Mucosa of rectum (tissue), 2 donors: Measurements from ENCODE around the gene SLC35E4.

Experiments used
- H3K27ac ChIP-seq, 2 donors: one replicate each; pipeline ENCODE4 v1.7.0; 2013; ENCODE audit warnings: inconsistent platforms in 2 of 2, low read depth in 2 of 2, low read length in 2 of 2
- H3K27me3 ChIP-seq, 2 donors: one replicate each; pipeline ENCODE4 v1.7.0; 2013; ENCODE audit warnings: low read length in 2 of 2; ENCODE audit not compliant: control insufficient read depth in 2 of 2, insufficient read depth in 2 of 2
- H3K36me3 ChIP-seq, 2 donors: one replicate each; pipeline ENCODE4 v1.7.0; 2013; ENCODE audit warnings: low read length in 2 of 2; ENCODE audit not compliant: control insufficient read depth in 2 of 2, insufficient read depth in 2 of 2
- H3K4me1 ChIP-seq, 2 donors: one replicate each; pipeline ENCODE4 v1.7.0; 2013; ENCODE audit warnings: low read length in 2 of 2, mild to moderate bottlenecking in 1 of 2; ENCODE audit not compliant: control insufficient read depth in 2 of 2, insufficient read depth in 2 of 2
- H3K4me3 ChIP-seq, 2 donors: one replicate each; pipeline ENCODE4 v1.7.0; 2013; ENCODE audit warnings: low read length in 2 of 2
- H3K9ac ChIP-seq, 2 donors: one replicate each; pipeline ENCODE4 v1.7.0; 2013; ENCODE audit warnings: low read length in 2 of 2, low read depth in 1 of 2, mild to moderate bottlenecking in 1 of 2
- H3K9me3 ChIP-seq, 2 donors: one replicate each; pipeline ENCODE4 v1.7.0; 2013; ENCODE audit warnings: low read length in 2 of 2; ENCODE audit not compliant: control insufficient read depth in 2 of 2
- donor health status: healthy.
- donor health status: Normal muscosa, but diverticular disease.

Gene SLC35E4

GRCh38 chr22:30695871-30696655 lies 60.5 kb downstream of the SLC35E4 start:
- H3K9me3 ChIP-seq, result no peaks in the 10 kb centered on the region
- peak overlapping the region in 1 of 2 donors; percentile 74 for H3K4me3 ChIP-seq
- no peak overlapping the region for H3K27ac ChIP-seq
- no peak overlapping the region for H3K9ac ChIP-seq
- no peaks in the 10 kb centered on the region for H3K27me3 ChIP-seq
- peaks cover 6 to 12% of the 10 kb centered on the region in 2 donors for H3K4me1 ChIP-seq
- H3K36me3 ChIP-seq, result no peaks in the 10 kb centered on the region
